Midbrain (tissue), 1 donor: Measurements from ENCODE around the gene PAX3.

Experiments used
- DNase-seq: peaks from one replicate; lab custom pipeline; 2025; lab: John Stamatoyannopoulos, UW

Gene PAX3

GRCh38 chr2:222296911-222297599 is 1.7 kb downstream of the PAX3 start:
- DNase-seq, result no peak

GRCh38 chr2:222296311-222296741 is 2.5 kb downstream of the PAX3 start:
- no peak for DNase-seq

GRCh38 chr2:222295368-222296062 is 3.3 kb downstream of the PAX3 start:
- no peak for DNase-seq

GRCh38 chr2:222294996-222295367 is 3.8 kb downstream of the PAX3 start:
- no peak for DNase-seq

DNA sequence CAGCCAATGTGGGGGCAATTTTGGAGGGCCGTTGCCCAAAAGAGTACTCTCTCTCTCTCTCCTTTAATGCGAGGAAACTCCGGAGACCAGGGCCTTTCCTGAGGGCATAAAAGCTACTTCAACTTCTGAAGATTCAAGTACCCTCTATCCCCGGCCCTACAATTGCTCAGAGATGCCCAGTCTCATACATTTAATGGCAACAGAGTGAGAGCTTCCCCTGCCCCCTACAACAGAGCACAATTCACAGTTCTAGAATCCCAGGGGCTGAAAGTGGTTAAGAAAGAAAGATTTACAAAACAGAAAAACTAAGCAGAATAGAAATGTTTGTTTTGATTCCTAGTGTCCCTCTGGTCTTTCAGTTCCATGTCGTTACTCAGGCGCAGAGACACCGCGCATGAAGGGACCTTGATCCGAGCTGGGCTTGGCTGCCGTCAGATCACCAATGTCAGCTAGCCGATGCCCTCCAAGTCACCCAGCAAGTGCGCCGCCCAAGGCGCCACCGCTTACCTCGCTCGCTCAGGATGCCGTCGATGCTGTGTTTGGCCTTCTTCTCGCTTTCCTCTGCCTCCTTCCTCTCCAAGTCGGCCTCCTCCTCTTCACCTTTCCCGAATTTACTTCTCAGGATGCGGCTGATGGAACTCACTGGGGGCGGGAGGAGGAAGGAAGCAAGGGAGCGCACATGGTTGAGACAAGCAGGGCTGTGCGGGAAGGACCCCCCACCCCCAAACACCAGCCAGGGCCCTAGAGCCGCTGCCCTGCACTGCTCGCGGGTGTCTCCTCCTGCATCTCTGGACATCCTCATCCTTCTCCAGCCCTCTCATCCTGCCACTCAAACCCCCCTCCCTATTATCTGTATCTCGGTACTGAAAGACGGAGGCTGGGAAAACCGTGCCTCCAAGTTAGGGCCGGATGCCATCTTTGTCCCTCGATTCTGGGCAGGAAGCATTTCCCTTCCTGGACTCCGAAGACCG is 4.9 kb downstream of the PAX3 start:
- DNase-seq, result no peak

GRCh38 chr2:222292149-222293134 is 6.4 kb downstream of the PAX3 start:
- DNase-seq, result peak; percentile 7

GRCh38 chr2:222291485-222291841 is 7.3 kb downstream of the PAX3 start:
- DNase-seq, result no peak

DNA sequence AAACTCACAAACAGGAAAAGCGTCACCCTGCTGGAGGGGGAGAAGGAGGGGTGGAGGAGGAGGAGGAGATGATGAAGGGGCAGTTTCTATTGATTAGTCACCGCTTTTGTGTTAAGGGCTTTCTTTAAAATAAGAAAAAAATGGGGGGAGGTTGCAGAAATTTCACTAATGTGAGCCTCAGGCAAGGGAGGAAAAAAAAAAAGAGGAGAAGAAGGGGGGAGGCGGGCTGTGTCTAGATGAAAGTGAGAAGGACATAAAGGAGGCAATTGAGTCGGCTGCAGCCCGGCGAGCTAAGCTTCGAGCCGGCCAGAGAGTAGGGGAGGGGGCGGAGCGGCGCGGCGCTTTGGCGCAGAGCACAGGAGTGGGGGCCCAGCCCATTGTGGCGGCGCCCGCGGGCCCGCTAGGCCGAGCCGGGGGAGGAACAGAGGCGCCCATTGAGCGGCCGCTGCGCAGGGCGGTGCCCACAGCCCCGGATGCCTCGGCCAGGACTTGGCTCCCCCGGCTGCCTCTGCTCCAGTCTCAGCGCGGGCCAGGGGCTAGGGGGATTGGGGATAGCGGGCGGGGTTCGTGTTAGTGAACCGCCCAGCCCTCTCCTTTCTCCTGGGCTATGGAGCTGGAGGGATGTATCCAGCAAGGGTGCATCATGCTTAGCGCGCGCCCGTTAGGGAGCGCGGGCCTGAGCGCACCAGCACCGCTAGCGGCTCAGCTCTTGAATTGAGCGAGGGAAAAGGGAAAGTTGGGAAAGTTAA is 7.9 kb downstream of the PAX3 start:
- DNase-seq, result peak; percentile 64

DNA sequence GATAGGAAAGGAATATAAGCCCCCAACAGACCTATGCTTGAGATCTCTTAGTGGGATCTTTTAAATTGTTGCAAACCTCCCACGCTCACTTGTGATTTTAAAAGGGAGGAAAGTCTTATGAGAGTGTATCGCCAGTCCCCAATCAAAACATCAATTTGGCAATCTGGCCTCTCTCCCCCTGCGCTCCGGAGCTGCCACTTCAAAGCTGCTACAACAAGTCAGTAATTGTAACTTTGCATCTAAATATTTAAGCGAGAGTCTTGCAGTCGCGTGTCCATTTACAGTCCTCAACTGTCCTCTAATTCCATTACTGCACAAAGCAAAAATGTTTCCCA is 8.4 kb downstream of the PAX3 start:
- no peak for DNase-seq

DNA sequence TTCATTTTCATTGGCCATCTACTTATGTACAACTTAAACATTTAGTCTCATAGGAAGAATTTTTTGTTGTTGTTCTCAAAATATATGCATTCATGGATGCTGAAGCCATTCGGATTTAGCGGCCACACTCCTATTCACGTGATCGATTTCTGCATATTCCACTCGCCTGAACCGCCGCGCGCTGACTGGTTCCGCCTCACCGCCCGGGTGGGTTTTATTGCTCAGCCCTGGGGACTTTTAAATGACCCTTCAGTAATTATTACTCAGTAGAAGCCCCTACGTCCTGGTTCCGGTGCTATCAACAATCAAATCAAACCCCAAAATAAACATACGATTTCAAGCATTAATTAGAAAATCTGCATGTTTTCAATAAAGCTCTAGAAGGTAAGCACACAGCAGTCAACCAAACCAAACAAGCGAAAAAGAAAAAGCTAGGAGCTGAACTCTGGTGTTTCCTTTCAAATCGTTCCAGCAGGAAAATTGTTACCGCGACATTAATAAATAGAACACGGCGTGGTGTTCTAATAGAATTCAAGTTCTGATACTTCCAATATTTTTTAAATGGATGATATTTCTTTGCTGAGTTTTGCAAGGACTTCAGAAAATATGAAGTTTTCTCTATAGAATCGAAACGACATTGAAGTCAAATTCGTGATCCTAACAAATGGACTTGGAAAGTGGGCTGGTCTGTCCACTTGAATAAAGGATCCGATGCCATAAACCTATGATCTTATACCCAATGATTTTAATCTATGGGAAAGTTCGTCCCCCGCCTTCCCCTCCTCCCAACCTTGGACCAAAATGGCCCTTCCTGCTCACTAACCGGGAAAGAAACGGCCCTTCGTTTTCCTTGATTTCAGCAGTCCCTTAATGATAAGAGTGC is 9.3 kb downstream of the PAX3 start:
- no peak for DNase-seq

GRCh38 chr2:222288590-222289277 is 10.1 kb downstream of the PAX3 start:
- no peak for DNase-seq

- no peak for DNase-seq
Observed at GRCh38 chr2:222287862-222288479, 10.8 kb downstream of the PAX3 start.

DNA sequence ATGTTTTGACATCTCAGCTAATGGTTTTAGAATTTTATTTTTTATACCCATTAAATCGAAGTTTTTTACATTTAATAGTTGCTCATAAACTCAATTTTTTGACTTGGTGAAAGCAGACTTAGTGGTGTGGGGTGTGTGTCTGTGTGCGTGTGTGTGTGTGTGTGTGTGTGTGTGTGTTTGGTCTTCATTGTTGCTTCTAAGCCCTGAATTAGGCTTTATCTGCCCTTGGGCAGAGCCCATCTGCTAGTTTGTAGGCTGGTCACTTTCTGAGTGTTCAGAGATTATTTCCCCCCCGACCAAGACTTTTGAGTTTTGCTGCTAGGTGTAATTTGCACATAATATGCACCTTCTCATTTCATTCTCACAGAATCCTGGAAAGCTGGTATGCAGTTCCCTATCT is 14.3 kb downstream of the PAX3 start:
- no peak for DNase-seq

DNA sequence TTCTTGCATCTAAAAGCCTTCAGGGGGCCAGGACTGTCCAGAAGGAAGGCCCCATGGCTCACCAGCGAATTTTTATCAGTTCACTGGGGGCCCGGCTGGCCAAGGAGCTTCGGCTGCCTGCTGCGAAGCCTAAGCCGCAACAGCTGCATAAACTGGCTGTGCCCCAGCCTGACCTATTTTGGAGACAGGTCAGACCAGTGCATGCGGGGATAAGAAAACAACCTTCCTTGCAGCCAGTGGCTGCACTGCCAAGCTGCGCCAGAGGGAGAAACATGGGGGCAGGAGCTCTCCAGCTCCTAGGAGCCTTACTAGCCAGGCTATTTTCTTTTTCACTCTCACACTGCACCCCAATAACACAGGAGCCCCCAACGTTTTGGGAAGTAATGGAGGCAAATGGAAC is 15.2 kb downstream of the PAX3 start:
- no peak for DNase-seq

- DNase-seq, result no peak
Observed at GRCh38 chr2:222281506-222281905, 17.3 kb downstream of the PAX3 start.

- DNase-seq, result no peak
Observed at GRCh38 chr2:222280795-222281194, 18.0 kb downstream of the PAX3 start.

DNA sequence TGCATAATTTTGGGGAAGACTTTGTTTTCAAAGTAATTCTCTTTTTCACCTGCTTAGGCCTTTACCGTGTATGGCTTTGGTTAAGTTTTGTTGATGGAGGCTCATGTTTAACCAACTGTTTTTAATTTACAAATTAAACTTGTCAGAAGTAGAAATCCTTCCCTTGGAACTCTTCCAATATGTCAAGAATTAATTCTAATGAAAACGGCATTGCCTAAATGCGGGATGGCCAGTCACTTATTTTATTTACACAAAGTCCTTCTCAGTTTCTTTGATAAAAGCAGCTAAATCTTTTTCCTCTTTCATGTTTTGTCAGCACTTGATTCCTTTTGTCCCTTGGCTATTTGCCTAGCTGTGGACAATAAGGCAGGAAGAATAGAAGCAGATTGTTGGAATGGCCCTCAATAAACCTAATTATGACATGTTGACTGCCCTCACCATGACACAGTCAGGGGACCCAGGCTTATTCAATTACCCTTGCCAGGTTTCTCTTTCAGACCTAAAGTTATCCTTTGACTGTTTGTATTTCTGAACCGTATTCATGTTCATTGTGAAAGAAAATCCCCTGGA is 26.3 kb downstream of the PAX3 start:
- peak; percentile 21 for DNase-seq

- DNase-seq, result no peak
Observed at GRCh38 chr2:222271854-222272253, 26.9 kb downstream of the PAX3 start.
